ENCODE results near the gene FAM204A.

GRCh38 chr10:118314882-118315281, 27.2 kb downstream of the FAM204A start:
- TF ChIP-seq CTCF (IDR thresholded peaks at IDR 0.05) = no peak
- no peak for TF ChIP-seq POLR2A (IDR thresholded peaks at IDR 0.05)

Measured in heart left ventricle (tissue), 13 donors.